ENCODE measurements around the gene APOO.

The APOO gene

DNA sequence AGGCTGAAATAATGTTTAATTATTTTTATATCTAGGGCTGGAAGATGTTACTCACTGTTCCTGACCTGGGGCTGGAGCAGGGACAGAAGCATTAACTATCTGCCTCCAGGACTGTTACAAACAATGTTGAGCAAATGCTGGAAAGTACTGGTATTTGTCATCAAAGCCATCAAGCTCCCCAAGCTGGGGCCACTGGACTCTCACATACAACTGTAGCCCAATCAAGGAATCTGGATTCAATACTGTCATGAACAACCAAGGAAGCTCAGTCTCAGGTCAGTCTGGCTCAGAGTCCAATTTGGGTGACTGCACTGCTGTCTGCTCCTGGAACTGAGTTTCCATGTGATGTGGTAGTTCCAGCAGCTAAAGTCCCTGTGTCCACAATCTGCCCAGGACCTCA lies 50.4 kb downstream of the APOO start:
- no peak for DNase-seq

DNA sequence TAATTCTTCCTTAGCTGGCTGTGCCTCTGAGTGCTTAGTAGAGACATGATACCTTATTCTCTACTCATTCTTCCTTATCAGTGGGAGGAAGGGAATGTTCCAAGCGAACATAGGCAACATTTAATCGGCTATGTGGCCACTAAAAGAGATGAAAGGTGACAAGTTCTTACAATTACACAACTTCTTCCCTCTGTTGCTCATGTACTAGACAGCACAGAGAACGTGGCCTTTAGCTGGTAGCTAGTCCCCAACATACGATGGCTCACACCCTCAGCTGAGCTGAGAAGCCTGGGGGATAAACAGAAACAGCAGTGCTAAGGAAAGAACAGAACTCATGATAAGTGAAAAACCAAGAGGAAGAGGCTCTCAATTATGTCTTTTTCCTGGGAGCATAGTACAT lies 52.2 kb downstream of the APOO start:
- no peak for DNase-seq

DNA sequence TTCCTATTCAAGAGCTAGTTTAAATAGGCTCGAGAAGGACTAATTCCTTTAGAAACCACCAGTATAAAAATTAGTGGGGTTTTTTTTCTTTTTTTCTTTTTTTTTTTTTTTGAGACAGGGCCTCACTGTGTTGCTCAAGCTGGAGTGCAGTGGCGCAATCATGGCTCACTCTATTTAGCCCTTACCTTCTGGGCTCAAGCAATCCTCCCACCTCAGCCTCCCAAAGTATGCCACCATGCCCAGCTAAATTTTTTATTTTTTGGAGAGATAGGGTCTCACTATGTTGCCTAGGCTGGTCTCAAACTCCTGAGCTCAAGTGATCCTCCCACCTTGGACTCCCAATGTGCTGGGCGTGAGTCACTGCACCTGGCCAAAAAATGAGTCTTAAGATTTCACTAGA lies 52.8 kb downstream of the APOO start:
- DNase-seq = no peak

DNA sequence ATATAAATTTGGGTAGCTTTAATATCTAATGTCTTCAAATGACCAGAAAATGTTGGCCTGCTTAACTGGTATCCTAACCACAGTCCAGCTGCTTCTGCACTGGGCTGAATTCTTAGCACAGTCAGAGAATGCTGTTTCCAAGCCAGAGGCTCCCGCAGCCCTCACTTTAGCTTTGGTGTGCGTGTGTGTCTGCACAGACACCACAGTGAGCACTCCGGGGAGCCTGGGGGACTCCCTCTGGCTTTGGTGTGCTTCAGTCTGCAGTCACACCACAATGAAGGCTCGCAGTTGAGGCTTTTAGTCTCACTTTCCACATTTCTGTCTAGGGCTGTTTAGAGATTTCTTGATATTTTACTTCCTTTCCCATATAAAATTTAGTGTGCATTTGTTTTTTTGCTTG lies 53.6 kb downstream of the APOO start:
- no peak for DNase-seq

DNA sequence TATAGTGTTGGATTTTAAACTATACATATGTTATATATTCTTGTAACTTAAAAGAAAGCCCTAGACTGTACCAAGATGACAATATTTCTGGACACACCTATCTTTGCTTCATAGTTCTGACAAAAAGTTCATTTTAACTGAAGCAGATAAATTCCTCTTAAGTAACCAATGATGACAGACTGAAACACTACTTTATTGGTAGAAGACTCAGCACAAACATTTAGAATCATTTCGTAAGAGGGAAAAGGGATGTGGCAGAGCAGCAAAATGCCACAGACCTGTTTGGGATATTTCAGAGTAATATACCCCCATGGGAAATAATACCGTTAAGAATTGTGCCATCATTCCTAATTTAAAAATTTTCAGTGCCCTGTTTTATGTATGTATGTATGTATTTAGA lies 56.2 kb downstream of the APOO start:
- no peak for DNase-seq

DNA sequence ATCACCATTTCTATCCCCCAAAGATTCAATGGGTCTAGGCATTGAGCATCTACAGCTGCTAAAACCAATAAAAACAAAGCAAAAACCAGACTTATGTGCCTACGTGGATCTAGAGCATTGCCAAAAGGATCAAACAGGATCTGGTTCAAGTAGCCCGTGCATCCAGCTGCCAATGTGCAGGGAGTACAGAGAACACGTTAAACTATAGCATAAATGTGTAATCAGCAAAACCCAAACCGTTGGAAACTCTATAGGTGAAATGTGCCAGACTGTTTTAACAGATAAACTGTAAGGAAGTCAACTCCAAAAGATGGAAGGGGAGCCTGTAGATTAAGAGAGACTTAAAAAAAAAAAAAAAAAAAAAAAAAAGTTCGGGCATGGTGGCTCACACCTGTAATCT lies 58.5 kb downstream of the APOO start:
- DNase-seq = no peak

DNA sequence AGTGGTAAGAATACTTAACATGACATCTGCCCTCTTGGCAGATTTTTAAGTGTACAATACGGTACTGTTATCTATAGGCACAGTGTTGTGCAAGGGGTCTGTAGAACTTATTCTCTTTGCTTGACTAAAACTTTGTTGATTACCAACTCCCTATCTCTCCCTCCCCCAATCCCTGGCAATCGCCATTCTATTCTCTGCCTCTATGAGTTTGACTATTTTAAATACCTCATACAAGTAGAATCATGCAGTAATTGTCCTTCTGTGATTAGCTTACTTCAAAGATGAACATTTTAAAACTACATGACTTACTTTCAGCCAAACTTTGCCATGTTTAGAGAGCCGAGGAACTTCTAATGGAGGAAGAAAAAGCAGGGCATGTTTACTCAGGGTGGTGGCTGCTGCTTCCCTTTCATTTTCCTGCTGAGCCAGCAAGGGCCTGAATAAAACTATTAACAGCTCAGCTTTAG lies 62.4 kb downstream of the APOO start:
- DNase-seq = no peak

DNA sequence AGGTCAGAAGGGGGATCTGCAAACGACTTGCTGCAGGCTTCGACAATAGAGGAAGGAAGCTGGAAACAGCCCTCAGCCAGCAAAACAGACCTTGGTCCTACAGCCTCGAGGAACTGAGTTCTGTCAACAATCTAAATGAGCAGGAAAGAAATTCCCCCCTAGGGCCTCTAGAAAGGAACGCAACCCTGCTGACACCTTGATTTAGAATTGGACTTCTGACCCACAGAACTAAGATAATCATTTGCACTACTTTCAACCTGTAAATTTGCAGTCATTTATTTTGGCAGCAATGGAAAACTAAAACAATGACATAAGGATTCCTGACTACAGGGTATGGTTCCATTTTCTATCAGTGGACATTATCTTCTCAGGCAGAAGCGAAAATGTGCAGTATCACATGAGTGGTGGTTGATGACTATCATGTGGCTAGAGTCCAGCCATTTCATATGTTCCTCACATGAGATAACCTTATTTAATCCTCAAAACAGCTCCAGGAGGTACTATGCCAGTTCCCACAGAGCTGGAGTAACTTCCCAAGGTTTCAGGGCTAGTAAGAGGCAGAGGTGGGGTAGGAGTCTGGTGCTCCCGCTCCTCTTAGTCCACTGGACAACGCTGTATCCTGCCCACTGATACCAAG lies 63.1 kb downstream of the APOO start:
- no peak for DNase-seq

DNA sequence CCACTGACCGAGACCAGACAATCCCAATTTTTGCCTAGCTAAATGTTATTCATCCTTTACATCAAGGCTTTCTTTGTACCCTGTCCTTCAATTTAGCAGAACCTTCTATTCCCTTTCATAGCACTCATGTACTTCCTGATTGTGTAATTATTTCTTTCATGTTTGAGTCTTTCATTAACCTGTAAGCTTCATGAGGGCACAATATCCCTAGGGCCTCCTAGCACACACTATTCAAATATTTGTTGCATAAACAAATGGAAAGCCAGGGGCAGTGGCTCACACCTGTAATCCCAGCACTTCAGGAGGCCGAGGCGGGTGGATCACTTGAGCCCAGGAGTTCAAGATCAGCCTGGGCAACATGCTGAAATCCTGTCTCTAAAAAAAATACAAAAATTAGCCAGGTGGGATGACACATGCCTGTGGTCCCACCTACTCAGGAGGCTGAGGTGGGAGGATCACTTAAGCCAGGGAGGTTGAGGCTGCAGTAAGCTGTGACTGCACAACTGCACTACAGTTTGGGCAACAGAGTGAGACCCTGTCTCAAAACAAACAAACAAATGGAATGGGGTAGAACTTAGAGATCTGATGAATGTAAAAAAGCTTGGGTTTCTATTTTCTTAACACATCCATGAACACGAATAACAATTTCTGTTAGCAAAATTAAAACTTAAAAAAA lies 65.8 kb downstream of the APOO start:
- no peak for DNase-seq

DNA sequence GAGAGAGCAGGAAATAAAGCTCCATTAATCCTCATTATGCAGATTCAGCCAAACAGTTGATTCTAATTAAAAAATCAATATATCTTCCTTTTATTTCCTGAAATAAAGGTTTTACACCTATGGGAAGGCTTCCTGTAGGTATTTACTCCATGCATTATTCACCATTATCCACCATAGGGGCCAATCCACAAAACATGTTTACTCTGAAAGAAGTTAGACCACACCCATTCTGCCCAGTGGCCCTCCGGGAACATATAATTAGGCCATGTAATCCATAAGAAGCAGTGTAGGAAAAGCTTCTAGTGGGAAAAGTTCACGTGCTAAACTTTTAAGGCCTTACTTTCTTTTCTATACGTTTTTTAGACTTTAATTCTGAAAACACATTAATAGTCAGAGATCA lies 67.1 kb downstream of the APOO start:
- DNase-seq = no peak

DNA sequence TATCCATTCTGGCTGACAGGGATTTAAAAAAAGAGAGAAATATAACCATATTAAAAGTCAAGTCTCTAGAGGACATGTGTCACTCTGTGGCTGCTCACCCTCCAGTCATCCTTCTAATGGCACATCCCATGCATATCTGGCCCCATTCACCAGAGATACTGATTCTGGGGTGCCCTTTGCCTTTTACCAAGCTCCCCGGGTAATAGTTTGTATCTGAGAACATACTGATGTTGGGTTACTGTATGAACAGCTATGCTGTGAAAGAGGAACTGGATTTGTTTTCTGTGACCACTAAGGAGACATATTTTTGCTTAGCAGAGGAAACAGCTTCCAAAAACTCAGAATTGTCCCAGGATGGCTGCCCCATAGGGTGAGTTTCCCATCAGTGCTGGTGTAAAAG lies 68.8 kb downstream of the APOO start:
- DNase-seq = no peak

DNA sequence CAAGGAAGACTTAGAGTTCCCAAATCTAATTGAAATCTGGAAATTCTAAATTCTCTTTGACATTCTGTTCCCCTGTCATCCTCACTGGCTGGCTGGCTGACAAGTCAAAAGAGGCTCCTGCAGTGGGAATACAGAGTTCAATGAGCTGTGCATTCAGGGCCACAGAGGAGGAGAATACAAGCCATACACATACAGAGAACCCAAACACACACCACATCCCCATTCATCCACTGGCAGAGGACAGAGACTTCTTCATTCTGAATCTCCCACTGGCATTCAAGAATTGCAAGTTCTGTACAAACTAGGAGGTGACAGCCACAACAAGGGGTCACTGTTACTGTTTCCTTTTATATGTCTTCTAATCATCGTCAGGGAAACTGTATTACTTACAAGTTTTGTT lies 75.0 kb downstream of the APOO start:
- no peak for DNase-seq

DNA sequence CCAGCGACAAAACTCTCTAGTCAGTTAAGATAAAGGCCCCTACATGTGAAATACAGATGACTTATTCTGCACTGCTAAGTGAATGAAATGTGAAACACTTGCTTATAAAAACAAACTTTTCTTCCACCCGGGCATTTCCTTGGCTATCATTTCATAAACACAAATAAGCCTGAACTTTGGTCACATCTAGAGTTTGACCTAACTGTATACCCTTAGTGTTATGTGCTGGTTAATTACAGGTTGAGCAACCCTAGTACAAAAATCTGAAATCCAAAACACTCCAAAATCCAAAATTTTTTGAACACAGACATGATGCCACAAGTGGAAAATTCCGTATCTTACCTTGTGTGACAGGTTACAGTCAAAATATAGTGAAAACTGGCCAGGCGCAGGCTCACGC lies 78.9 kb downstream of the APOO start:
- no peak for DNase-seq

DNA sequence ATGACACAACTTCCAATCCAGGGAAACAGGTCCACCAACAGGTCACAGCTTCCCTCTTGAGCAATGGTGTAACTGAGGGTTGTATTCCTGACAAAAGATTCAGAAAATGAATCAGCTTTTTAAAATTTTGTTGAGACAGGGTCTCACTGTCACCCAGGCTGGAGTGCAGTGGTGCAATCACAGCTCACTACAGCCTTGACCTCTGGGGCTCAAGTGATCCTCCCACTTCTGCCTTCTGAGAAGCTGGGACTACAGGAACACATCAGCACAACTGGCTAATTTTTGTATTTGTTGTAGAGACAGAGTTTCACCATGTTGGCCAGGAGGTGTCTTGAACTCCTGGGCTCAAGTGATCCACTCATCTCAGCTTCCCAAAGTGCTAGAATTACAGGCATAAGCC lies 81.1 kb downstream of the APOO start:
- DNase-seq = no peak

DNA sequence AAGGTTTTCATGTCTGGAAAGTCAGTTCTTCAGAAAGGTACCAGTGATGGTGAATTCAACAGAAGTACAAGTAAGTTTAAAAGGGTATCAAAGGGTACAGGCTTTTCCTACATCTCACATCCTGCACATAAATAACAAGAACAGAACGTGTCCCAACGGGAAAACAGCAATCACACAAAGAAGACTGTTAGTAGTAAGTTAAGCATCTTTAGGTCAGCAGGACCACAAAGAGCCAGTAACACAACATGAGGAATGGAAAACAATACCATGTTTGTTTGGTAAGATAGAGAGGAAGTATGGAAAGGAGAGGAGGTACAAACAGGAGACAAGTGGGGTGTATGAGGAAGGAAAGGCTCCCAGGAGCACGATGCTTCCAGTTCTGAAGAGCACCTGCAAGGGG lies 81.5 kb downstream of the APOO start:
- DNase-seq = no peak

DNA sequence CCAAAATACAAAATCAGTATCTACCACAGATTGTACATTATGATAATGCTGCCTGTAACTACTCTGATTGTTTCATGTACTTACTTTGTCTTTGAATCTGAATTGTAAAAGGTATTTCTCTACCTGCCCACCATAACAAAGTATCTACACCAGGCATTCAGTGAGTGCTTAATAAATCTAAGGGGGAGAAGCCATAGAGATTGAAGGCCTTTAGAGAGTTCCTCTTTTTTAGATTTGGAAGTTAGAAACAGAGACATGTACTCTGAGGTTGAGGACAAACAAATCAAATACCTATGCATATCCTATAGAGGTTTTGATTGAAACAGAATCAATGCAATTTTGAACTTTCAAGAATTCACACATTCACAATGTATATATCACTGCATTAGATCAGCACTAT lies 82.1 kb downstream of the APOO start:
- no peak for DNase-seq

DNA sequence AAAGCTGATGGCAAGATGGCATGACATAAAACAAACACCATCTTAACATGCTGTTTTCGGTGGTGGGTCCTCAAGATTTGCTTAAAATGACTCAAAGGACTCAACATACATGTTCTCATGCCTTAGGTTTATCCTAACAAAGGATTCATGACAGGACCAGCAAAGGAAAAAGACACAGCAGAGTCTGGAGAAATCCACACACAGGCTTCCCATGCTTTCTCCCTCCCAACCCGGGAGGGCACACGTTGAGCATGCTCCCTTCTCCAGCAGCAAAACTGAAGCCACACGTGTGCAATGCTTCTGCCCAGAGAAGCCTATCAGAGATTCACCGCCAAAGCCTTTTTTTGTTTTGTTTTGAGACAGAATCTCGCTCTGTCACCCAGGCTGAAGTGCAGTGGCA lies 84.9 kb downstream of the APOO start:
- DNase-seq = no peak

DNA sequence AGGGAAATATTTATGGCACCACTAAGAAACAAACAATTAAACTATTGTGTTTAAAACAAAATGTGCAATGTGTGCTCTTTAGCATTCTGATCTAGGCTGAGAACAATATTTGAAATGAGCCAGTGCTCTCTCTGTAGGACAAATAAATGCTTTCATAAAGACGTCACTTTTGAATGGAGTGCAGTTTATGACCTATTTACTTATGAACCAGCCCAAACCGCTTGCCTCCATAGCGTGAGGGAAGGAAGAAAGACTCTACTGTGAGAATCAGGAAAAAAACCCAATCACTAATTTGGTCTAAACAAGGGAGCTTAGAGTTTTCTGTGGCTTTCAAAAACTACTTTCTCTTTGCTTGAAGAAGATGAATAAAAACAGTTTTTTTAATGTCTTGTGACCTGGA lies 85.3 kb downstream of the APOO start:
- no peak for DNase-seq

DNA sequence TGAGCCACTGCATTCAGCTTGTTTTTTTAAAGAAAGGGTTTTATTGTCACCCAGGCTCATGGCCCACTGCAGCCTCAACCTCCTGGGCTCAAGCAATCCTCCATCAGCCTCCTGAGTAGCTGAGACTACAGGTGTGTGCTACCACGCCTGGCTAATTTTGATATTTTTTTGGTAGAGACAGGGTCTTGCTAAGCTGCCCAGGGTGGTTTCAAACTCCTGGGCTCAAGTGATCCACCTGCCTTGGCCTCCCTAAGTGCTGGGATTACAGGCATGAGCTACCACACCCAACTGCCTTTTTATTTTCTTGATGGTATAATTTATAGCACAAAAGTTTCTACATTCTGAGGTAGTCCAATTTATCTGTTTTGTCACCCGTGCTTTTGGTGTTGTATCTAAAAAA lies 85.9 kb downstream of the APOO start:
- DNase-seq = no peak

DNA sequence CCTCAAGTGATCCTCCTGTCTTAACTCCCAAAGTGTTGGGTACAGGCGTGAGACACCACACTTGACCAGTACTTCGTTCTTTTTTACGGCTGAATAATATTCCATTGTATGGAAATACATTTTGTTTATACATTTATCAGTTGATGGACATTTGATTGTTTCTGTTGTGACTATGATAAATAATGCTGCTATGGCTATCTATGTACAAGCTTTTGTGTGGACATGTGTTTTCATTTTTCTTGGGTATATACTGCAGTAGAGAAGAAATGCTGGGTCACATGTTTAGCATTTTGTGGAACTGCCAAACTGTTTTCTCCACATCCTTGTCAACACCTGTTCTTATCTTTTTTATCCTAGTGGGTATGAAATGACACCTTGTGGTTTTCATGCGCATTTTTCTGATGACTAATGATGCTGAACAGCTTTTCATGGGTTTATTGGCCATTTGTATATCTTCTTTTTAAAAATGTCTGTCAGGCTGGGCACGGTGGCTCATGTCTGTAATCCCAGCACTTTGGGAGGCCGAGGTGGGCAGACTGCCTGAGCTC lies 87.4 kb downstream of the APOO start:
- DNase-seq = no peak

DNA sequence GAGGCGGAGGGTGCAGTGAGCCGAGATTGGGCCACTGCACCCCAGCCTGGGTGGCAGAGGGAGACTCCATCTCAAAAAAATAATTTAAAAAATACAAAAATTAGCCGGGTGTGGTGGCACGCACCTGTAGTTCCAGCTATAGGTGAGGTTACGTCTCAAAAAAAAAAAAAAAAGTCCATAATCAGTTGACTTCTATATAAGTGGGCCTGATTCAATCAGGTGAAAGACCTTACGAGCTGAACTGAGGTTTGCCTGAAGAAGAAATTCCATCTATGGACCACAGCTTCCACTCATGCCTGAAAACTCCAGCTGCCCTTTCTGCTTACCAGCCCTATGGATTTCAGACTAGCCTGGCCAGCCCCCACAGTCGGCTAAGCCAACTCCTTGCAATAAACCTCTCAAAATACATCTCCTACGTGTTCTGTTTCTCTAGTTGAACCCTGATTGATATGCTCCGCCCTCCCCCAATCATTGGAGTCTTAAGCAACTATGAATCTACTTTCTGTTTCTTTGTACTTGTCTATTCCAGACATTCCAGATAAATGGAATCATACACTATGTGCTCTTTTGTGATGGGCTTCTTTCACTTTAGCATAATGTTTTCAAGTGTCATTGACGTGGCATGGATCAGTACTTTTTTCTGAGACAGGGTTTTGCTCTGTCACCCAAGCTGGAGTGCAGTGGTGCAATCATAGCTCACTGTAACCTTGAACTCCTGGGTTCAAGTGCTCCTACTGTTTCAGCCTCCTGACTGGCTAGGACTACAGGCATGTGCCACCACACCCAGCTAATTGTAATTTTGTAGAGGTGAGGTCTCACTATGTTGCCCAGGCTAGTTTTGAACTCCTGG lies 88.1 kb downstream of the APOO start:
- no peak for DNase-seq

DNA sequence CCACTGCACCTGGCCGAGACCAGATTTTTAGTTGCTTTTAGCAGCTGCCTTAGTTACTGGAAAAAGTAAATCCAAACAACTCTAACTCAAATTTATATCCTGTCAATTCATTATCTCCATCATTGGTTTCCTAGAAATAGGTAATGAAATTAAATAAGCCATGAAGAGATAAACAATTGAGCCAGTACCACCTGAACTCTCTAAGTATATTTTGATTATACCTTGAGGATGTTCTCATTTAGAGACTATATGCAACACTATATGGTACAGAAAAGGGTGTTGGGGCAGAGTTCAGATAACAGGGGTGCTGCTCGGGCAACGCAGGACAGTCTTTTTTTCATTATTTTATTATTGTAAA lies 89.8 kb downstream of the APOO start:
- no peak for DNase-seq

DNA sequence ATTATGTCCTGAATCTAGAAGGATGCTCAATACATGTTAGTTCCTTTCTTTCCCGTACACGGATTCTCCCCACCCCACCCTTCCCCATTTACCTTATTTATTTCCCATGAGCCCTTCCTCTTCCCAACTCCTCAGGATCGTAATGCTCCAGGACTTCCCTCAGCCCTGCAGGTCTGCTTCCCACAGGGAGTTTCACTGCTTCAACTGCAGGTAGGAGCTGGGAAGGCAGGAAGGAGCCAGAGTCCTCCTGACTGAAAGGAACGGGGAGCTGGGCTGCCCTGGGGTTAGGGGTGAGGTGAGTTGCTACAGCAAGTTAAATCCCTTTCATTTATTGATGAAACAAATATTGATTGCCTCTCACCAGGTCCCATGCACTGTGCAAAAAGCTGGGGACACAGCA lies 91.6 kb downstream of the APOO start:
- DNase-seq = no peak

DNA sequence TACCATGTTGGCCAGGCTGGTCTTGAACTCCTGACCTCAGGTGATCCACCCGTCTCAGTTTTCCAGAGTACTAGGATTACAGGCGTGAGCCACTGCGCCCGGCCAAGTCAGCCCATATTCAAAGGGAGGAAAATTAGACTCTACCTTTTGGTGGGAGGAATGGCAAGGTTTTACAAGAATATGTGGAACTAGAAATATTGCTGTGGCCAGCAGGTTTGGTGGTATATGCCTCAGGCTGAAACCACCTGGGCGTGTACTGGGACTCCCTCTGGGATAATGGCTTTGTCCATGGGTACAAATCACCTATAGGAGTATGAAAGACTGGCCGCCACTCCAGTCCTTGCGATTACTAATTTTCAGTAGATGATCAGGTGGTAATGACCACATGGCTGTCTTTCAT lies 92.4 kb downstream of the APOO start:
- no peak for DNase-seq

Measured in stimulated activated CD4-positive, alpha-beta T cell treated with anti-CD3 and anti-CD28 coated beads, Interleukin-2, amount 100 ng/mL, for 24 hours (primary cell).